Measurements from ENCODE around the gene EFCAB5. TPM values are rescaled to one million over a fixed set of nuclear protein-coding genes. Genes with fewer than 3 reads are reported as not detected.

EFCAB5 gene
- total RNA-seq, 1 donor from 2014 or later: not detected

DNA sequence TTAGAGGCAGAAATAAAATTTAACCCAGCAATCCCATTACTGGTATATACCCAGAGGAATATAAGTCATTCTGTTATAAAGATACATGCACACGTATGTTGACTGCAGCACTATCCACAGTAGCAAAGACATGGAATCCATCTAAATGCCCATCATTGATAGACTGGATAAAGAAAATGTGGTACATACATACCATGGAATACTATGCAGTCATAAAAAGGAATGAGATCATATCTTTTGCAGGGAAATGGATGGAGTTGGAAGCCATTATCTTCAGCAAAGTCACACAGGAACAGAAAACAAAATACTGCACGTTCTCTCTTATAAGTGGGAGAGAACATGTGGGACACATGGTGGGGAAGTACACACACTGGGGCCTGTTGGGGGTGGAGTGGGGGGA lies 34.5 kb upstream of the EFCAB5 start:
- H3K36me3 ChIP-seq: no peaks in the 10 kb centered on the region
- no peaks in the 10 kb centered on the region for H3K9me3 ChIP-seq (replicated peaks)
- intact Hi-C loops (cut with micrococcal nuclease): no loop called here
- TF ChIP-seq, protein P1, sequence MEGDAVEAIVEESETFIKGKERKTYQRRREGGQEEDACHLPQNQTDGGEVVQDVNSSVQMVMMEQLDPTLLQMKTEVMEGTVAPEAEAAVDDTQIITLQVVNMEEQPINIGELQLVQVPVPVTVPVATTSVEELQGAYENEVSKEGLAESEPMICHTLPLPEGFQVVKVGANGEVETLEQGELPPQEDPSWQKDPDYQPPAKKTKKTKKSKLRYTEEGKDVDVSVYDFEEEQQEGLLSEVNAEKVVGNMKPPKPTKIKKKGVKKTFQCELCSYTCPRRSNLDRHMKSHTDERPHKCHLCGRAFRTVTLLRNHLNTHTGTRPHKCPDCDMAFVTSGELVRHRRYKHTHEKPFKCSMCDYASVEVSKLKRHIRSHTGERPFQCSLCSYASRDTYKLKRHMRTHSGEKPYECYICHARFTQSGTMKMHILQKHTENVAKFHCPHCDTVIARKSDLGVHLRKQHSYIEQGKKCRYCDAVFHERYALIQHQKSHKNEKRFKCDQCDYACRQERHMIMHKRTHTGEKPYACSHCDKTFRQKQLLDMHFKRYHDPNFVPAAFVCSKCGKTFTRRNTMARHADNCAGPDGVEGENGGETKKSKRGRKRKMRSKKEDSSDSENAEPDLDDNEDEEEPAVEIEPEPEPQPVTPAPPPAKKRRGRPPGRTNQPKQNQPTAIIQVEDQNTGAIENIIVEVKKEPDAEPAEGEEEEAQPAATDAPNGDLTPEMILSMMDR (IDR thresholded peaks at IDR 0.05; ENCODE audit: borderline replicate concordance): no peak
- no peak overlapping the region for H3K4me3 ChIP-seq
- no peak overlapping the region for H3K27ac ChIP-seq (replicated peaks)
- peaks cover 21% of the 10 kb centered on the region for H3K4me1 ChIP-seq
- no peak for DNase-seq
- no peaks in the 10 kb centered on the region for H3K27me3 ChIP-seq (ENCODE audit: low read depth)

- Histone ChIP-seq H3K36me3 (no peaks in the 10 kb centered on the region), H3K9me3 (replicated peaks) (no peaks in the 10 kb centered on the region), H3K27ac (replicated peaks) (no peak overlapping the region), H3K27me3 (ENCODE audit: low read depth) (no peaks in the 10 kb centered on the region), H3K4me3 (no peak overlapping the region), H3K4me1 (peaks cover 26% of the 10 kb centered on the region)
- intact Hi-C loops (cut with micrococcal nuclease): no loop called here
- TF ChIP-seq, protein P1 (IDR thresholded peaks at IDR 0.05; ENCODE audit: borderline replicate concordance): no peak
- no peak for DNase-seq
Observed at GRCh38 chr17:29909236-29910003, 32.0 kb upstream of the EFCAB5 start.

GRCh38 chr17:29911641-29912177 lies 29.7 kb upstream of the EFCAB5 start:
- Histone ChIP-seq H3K36me3 (no peaks in the 10 kb centered on the region), H3K9me3 (replicated peaks) (no peaks in the 10 kb centered on the region), H3K4me1 (peaks cover 30% of the 10 kb centered on the region), H3K4me3 (no peak overlapping the region), H3K27ac (replicated peaks) (no peak overlapping the region), H3K27me3 (ENCODE audit: low read depth) (no peaks in the 10 kb centered on the region)
- TF ChIP-seq, protein P1 (IDR thresholded peaks at IDR 0.05; ENCODE audit: borderline replicate concordance): no peak
- intact Hi-C loops (cut with micrococcal nuclease): no loop called here
- DNase-seq: no peak

DNA sequence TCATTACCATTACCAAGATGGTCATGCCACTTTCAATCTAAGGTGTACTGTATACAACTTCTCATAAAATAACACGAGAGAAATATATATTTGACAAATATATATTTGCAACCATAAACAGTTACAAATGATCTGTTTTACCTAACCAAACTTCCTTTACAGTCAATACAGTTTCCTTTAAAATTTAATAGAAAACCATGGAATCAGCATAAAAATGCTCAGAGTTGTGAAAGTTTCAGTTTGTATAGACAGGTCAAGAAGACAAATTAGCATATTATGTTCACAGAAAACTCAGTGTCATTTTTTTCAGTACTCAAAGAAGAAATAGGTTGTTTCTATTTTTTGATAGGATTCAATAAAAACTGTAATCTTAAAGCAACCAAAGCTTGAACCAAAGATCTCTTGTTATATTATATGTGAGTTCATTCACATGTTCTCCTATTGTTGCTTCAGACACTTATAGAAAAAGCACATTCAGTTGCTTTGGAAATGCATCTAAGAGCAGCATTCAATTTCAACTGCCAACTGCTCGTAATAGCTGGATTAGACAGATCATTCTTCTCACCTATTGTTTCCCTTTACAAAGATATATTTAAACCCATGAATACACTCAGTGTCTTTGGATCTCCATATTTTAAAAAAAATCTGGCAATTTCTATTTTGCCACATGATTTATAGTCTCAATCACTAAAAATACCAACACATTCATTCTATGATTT lies 26.5 kb upstream of the EFCAB5 start:
- no peak overlapping the region for H3K27ac ChIP-seq (replicated peaks)
- TF ChIP-seq, protein P1 (IDR thresholded peaks at IDR 0.05; ENCODE audit: borderline replicate concordance): no peak
- H3K4me3 ChIP-seq: no peak overlapping the region
- intact Hi-C loops (cut with micrococcal nuclease): no loop called here
- peaks cover 39% of the 10 kb centered on the region for H3K4me1 ChIP-seq
- H3K36me3 ChIP-seq: no peaks in the 10 kb centered on the region
- no peaks in the 10 kb centered on the region for H3K9me3 ChIP-seq (replicated peaks)
- H3K27me3 ChIP-seq (ENCODE audit: low read depth): no peaks in the 10 kb centered on the region
- DNase-seq: no peak

DNA sequence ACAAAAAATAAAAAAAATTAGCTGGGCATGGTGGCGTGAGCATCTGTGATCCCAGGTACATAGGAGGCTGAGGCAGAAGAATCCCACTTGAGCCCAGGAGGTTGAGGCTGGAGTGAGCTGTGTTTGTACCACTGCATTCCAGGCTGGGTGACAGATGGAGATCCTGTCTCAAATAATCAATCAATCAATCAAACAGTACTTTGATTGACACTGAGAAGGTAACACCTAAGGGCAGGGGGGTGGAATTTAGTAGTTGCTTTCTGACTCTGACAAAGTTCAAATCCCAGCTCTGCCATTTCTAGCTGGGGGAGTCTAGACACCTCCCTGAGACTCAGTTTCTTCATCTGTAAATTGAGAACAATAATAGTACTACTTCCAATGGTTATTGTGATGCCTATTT lies 23.4 kb upstream of the EFCAB5 start:
- no peaks in the 10 kb centered on the region for H3K27me3 ChIP-seq (ENCODE audit: low read depth)
- H3K4me1 ChIP-seq: peaks cover 24% of the 10 kb centered on the region
- H3K4me3 ChIP-seq: no peak overlapping the region
- intact Hi-C loops (cut with micrococcal nuclease): no loop called here
- H3K27ac ChIP-seq (replicated peaks): no peak overlapping the region
- H3K36me3 ChIP-seq: no peaks in the 10 kb centered on the region
- H3K9me3 ChIP-seq (replicated peaks): no peaks in the 10 kb centered on the region
- TF ChIP-seq, protein P1 (IDR thresholded peaks at IDR 0.05; ENCODE audit: borderline replicate concordance): no peak
- no peak for DNase-seq

Data from left ventricle myocardium inferior (tissue), 1 donor.